Right lung (tissue), 5 donors: ENCODE results near the gene EXTL1. TPM values are rescaled to one million over a fixed set of nuclear protein-coding genes. Genes with fewer than 3 reads are reported as not detected.

Experiments used
- DNase-seq, 2 donors: peaks; one replicate each; pipeline ENCODE4 v3.0.0-alpha.2; 2013
- polyA plus RNA-seq, 5 donors: library from polyadenylated mRNA; unstranded; fragments of 120-200 nt; gene quantifications; one replicate each; pipeline versions ENCODE4 v1.2.1 to v1.2.3, GENCODE V29; 2013; ENCODE audit warnings: inconsistent platforms in 1 of 5, low replicate concordance in 1 of 5; ENCODE audit not compliant: insufficient read length in 5 of 5, insufficient read depth in 1 of 5

The EXTL1 gene
- polyA plus RNA-seq, 5 donors: 0.49 to 1.5 (median 0.51) TPM

DNA sequence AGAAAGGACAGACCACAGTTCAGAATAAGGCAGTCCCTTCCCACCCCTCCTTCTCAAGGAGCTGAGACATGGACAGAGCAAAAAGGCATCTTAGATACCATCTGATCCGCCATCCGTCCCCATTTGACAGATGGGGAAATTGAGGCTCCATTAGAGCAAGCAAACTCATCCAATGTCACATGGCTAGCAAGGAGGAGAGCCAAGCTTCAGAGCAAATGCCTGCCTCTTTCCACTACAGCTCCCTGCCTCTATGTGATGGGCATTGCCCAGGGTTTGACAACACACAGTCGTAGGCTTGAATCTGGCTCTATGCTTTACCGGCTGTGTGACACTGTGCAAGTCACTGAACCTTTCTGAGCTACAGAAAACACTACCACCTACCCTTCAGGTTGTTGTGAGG lies 20.4 kb downstream of the EXTL1 start:
- no peak for DNase-seq

DNA sequence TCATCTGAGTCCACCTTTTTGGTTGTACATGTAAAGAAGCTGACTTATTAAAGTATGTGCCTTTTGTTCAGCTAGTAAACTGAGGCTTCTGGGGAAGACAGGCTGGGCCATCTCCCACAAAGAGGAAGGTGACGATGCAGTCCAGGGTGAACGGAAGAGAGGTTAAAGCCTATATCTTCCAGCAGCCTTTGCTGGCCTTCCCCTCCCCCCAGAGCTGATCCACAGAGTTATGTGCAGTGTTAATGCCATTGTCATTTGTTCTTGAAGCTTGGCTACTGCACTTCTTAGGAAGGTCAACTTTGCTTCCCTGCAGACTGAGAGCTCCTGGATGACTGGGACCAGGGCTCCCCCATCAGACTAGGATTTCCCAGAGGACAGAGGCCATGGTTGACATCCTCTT lies 22.2 kb downstream of the EXTL1 start:
- no peak for DNase-seq

DNA sequence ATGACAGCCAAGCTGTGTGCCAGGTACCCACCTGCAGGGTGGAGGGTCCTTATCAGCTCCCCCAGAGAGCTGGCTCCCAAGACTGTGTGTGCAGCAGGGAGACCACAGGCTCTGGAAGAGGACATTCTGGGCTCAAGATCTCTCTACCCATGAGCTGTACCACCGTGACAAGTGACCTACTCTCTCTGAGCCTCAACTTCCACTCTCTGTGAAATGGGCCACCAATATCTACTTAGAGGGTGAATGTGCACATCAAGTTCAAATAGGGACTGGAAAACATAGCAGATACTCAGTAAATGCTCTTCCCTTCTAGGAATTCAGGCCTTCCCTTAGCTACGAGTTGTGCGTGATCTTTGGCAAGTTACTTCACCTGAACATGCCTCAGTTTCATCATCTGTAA lies 22.8 kb downstream of the EXTL1 start:
- DNase-seq: no peak

GRCh38 chr1:26044971-26045721 lies 23.6 kb downstream of the EXTL1 start:
- DNase-seq: no peak

DNA sequence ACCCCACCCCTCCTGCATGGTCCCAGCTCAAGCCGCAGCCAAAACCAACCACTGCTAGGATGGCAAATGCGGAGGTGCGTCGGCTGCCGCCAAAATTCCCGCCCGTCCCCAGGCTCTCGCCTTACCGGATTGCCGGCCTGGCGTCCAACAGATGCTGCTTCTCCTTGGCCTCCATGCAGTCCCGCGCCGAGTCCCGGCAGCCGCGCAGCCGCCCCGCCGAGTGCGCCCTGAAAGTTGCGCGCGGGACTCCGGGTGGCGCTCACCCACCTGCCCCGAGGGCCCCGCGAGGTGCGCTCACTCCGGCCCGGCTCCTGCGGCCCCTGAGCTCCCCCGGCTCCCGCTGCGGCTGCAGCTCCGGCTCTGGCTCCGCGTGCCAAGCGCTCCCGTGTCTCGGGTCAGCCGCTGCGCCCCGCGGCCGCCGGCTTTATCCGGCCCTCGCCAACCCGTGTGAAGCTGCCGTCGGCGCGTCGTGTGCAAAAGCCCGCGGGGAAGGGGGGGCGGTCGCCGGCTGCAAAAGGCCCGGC lies 24.2 kb downstream of the EXTL1 start, which contains the start of gene SLC30A2:
Gene SLC30A2 (minus strand): TSS at position 397 of the 524 bp plus-strand sequence. CDS start 222 bp downstream, at position 175.
- no peak for DNase-seq

DNA sequence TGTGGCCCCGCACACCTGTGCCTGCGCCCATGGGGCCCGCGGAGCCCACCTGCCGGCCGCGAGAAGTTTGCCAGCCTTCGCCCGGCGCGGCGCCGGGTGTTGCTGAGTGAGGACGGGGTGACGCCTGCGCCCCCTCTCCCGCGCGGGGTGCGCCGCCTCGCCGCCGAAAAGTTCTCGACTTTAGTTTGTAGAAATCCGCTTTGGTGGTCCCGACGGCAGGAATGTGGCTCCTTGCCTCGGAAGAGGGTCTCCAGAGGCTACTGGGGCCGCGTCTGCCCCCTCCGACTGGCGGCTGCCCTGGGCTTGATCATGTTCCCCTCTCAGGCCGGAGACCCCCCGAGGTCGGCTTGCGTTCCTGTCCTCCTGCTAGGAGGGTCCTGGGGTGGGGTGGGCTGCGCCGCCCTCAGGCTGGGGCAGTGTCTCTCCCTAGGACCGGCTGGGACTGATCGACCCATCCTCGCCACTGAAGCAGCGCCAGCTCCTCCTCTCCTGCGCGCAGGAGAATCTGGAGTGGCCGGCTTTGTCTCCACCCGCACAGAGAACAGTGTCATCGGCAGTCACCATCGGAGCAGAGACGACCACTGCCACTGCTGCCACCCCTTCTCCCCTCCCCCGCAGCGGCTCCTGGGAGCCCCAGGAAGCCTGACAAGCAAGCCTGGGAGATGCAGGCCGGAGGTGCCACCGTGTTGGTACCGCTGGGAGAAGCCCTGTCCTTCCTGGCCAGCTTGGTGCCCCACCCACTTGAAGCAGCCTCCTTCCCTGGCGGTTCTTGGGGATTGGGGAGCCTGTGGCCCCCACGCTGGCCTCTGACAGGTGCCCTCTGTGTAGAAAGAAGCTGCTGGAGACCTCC lies 24.9 kb downstream of the EXTL1 start:
- no peak for DNase-seq

DNA sequence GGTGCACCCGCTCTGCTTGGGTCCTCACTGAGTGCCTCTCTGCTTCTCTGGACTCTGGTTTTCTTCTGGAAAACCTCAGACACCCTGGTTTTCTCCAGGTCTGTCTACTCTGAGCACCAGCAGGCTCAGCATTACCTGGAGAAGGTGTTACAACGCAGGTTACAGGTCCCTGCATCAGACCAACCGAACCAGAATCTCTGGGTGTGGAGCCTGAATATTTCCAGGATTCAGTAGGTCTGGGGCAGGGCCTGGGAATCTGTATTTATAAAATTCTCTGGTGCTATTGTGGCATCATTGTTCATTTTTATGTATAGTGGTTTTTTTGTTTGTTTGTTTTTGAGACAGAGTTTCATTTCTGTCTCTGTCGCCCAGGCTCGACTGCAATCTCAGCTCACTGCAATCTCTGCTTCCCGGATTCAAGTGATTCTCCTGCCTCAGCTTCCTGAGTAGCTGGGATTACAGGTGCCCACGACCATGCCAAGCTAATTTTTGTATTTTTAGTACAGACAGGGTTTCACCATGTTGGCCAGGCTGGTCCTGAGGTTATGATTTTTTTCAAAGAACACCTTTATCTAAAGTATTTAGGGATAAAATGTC lies 25.8 kb downstream of the EXTL1 start:
- no peak for DNase-seq

DNA sequence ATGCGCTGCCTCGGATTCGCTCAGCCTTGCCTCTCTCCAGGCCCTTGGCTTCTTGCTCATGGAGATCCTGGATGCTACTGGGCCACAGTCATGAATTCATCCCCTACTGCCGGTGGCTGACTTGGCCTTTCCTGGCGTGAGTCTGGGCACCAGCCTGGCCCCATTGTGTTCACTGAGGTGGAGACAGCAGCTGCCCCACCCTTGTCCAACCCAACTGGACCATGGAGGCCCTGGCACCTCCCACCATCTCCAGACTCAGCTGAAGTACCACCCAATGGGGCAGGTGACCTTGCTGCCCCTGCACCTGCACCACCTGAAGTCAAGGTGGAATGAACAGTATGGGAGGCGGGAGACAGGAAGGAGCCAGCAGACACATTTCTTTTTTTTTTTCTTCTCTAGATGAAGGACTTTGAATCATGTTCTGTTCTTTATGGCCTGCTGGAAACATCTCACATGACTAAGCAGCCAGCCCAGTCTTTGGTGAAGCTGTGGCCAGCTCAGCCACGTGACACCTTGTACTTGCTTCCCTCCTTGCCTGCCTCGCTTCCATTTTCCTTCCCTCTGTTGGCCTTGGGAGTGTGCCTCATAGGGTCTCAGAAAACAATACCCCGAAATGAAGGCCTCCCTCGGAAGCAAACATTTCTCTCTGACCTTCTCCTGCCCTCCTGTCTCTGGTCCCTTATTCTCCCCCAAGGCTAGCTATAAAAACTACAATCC lies 28.1 kb downstream of the EXTL1 start:
- DNase-seq: no peak

DNA sequence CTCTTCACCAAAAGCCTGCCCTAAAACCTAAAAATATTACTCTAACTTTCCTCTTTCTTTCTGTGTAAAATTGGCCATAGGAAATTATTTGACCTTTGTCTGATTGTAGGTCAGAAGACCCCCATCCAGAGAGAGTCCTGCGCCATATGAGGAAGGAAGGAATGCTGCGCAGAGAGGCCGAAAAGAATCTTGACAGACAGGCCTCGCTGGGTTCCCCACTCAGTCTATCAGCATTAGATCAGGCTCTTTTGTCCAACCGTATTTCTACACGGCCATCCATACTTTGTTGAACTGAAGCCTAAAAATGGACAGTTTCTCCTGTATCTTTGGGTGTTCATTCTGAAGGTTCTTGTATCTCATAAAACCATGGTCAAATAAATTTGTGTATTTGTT lies 28.7 kb downstream of the EXTL1 start:
- DNase-seq: no peak

- no peak for DNase-seq
Observed at GRCh38 chr1:26053718-26054560, 32.4 kb downstream of the EXTL1 start.

DNA sequence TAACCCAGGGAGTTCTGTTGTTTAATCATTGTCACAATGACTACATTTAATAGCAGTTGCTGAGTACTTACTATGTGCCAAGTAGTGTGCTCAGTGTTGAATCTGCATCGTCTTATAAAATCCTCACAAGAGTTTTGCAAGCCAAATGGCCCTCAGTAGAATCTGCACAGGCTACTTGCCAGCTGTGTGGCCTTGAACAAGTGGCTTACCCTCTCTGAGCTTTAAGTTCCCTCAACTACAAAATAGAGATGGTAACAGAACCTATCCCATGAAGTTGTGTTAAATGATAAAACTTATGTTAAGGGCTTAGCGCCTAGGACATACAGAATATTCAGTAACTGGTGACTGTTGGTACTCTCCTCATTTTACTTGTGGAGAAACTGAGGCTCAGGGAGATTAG lies 33.5 kb downstream of the EXTL1 start:
- no peak for DNase-seq

DNA sequence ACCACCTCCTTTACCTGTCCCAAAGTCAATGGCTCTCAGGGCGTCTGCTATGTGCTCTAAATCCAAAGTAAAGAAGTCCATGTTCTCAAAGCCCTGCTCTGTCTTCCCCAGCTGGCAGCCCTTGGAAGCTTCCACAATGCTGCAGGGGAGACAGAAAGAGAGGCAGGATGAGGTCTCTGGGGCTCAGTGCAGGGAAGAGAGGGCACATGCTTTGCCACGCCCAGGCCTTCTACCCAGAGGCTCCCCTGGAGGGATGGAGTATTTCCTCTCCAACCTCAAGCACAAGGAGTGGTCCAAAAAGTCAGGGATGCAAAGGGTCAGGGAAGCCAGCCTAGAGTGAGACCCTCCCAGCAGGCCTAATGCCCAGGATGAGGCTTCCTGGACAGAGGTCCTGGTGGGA lies 35.6 kb downstream of the EXTL1 start:
- DNase-seq: no peak

GRCh38 chr1:26058052-26058595 lies 36.5 kb downstream of the EXTL1 start:
- DNase-seq: no peak

GRCh38 chr1:26059906-26060305 lies 38.3 kb downstream of the EXTL1 start:
- no peak for DNase-seq

DNA sequence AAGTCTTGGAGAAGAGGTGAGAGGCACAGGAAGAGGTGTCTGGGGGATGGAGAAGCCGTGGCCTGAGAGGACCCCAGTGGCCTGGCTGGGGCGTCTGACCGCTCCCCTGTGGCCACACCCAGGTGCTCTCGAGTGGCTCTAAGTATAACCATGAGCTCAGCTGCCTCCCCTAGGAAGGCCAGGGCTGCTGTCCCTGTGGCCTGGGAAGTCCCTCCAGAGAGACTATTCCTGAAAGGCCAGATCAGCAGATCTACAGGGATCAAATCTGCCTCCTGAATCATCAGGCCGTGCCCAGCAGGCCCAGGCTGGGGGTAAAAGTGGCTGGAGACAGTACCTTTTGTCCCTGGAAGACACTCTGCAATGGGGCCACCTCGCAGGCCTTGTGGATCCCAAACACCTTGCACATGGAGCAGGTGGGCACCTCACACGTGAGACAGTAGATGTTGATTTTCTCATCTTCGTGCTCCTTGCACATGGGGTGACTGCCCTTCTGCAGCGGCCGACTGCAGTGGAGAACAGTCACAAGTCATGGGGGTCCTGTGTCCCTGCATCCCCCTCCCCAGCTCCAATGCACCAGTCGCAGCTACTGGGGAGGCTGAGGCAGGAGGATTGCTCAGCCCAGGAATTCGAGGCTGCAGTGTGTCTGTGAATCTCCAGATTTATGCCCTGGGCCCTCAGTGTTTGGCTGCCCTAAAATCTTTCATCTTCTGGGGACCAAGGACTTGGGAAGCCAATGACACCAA lies 39.4 kb downstream of the EXTL1 start:
- no peak for DNase-seq

DNA sequence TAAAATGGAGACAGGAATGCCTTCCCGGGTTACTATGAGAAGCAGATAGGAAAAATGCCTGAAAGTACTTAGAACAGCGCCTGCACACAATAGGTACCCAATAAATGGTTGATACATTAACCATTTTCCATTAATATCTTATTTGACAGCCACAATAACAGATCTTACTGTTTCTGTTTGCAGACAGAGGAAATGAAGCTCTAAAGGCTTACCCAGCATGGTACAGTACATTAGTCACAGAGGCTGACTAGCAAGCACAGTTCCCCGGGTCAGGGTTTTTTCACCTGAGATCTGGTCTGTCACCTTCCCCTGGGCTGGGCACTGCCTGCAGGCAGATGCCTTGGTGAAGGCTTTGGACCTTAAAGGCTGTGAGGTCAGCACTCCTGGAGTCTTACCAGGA lies 43.0 kb downstream of the EXTL1 start:
- DNase-seq: no peak

DNA sequence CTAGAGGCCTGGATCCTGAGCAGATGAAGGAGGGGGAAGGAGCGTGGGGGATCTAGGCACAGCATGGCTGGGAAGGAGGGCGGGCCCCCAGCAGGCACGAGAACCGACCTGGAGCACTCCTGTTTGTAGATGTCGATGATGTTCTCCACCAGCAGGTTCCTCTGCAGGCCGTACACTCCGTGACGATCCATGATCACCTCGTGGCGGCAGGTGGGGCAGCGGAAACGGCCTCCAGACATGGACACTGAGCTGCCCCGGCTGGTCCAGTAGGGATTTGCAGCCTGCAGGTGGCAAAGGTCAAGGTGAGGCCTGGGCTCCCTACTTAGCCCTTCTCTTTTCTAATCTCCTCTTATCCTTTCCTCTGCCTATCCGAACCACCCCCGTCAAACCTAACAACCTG lies 44.6 kb downstream of the EXTL1 start:
- no peak for DNase-seq

- DNase-seq: no peak
Observed at GRCh38 chr1:26066857-26067256, 45.3 kb downstream of the EXTL1 start.

DNA sequence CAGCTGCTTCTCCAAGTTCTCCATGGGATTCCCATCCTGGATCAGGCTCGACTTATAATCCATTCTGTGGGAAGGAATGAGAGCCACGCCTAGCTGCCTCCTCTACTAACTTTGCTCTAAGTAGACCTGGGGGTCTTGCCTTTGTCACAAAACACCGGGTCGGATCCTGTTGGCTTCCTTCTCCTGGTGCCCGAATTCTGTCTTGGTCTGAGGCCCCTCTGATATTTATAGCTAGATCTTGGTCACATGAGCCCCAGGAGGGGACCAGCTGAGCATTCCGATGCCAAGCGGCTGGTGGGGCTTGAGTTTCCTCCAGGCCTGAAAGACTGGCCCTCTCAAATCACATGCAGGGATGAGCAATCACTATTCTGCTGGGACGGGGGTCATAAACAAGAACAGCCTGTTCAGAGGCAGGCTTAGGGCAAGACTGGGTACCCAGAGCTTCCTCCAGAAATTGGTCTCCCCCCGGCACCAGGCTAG lies 45.9 kb downstream of the EXTL1 start, which contains the start of gene TRIM63:
Gene TRIM63 (minus strand): TSS at position 199 of the 480 bp plus-strand sequence. CDS start 136 bp downstream, at position 63.
- DNase-seq: no peak

DNA sequence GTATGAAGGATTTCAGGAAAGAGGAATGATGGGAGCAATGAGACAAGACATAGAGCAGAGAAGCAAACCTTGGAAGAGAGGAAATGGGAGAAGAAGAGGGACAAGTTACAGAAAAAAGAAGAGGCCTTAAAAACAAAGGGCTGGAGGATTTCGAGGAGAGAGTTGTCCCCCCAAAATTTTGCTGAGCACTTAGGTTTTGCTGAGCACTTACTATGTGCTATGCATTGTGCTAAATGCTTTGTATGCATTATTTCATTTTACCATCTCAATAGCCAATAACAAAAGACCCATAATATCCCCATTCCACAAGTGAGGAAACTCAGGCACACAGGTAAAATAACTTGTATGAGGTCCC lies 48.3 kb downstream of the EXTL1 start:
- no peak for DNase-seq
